GM12864 (cell line): ENCODE results near the gene TPRN.

Experiments
- DNase-seq: peaks from one replicate; pipeline ENCODE4 v3.0.0-alpha.2; 2011; ENCODE audit warnings: low read depth
- H3K4me3 ChIP-seq: 2 replicates; pipeline ENCODE4 v1.5.1; 2011; ENCODE audit warnings: mild to moderate bottlenecking, low read depth, low read length, control low read depth
- TF ChIP-seq, protein P1 (sequence below): IDR thresholded peaks from 2 replicates; pipeline ENCODE4 v1.5.1; 2011; ENCODE audit warnings: low read depth, mild to moderate bottlenecking, moderate library complexity, low read length, control low read depth, inconsistent platforms; ENCODE audit errors: missing control alignments

The TPRN gene

GRCh38 chr9:137147793-137148160 lies 52.8 kb downstream of the TPRN start:
- H3K4me3 ChIP-seq: no peak overlapping the region
- TF ChIP-seq, protein P1, sequence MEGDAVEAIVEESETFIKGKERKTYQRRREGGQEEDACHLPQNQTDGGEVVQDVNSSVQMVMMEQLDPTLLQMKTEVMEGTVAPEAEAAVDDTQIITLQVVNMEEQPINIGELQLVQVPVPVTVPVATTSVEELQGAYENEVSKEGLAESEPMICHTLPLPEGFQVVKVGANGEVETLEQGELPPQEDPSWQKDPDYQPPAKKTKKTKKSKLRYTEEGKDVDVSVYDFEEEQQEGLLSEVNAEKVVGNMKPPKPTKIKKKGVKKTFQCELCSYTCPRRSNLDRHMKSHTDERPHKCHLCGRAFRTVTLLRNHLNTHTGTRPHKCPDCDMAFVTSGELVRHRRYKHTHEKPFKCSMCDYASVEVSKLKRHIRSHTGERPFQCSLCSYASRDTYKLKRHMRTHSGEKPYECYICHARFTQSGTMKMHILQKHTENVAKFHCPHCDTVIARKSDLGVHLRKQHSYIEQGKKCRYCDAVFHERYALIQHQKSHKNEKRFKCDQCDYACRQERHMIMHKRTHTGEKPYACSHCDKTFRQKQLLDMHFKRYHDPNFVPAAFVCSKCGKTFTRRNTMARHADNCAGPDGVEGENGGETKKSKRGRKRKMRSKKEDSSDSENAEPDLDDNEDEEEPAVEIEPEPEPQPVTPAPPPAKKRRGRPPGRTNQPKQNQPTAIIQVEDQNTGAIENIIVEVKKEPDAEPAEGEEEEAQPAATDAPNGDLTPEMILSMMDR: no peak
- DNase-seq: no peak

- DNase-seq: no peak
- TF ChIP-seq, protein P1: no peak
- no peak overlapping the region for H3K4me3 ChIP-seq
Observed at GRCh38 chr9:137147091-137147792, 53.3 kb downstream of the TPRN start.

- H3K4me3 ChIP-seq: no peak overlapping the region
- TF ChIP-seq, protein P1: no peak
- DNase-seq: no peak
Observed at GRCh38 chr9:137146527-137146918, 54.0 kb downstream of the TPRN start.

DNA sequence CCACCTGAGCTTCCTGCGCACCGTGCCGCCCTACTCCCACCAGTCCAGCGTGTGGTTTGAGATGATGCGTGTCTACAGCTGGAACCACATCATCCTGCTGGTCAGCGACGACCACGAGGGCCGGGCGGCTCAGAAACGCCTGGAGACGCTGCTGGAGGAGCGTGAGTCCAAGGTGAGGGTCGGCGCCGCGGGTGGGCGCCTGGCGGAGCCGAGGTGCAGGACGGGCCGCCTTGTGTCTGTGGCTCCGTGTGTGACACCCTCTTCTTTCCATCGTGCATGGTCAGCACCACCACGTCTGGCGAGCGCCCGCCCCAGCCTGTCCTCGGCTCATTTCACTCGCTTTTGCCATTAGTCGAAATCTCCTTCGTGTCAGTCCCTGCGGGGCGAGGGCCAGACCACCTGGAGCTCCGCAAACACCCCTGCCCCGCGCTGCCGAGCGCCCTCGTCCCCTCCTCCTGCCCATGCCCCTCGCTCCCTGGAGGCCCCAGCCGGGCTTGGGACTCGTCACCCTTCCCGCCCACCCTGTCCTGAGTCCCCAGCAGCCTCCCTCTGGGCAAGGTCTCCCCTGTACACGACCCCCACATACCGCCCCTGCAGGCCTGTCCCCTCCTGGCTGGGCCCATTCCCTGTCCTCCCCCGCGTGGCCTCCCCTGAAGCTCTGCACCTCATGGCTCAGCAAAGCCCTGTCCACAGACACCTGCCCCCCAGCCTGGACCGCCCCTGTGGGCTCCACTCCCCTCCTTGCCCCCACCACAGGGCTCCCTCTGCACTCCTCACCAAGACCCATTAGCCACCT lies 54.6 kb downstream of the TPRN start:
- no peak overlapping the region for H3K4me3 ChIP-seq
- no peak for DNase-seq
- TF ChIP-seq, protein P1: no peak

DNA sequence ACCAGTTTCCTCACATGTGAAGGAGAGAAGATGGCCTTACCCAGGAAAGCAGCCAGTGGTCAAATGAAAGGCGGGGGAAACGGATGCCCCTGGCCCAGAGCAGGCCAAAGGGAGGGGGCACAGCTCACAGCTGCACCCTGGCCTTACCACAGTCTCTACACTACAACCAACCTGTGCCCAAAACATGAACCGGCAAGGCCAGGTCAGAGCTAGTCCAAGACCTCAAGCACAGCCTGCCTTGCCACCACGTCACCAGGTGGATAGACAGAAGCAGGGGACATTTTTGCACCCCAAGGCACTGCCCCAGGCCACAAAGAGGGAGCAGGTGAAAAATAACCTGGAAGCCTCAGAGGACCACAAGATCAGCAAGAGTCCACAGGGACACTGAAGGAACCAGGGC lies 57.1 kb downstream of the TPRN start:
- H3K4me3 ChIP-seq: no peak overlapping the region
- TF ChIP-seq, protein P1: no peak
- DNase-seq: no peak

DNA sequence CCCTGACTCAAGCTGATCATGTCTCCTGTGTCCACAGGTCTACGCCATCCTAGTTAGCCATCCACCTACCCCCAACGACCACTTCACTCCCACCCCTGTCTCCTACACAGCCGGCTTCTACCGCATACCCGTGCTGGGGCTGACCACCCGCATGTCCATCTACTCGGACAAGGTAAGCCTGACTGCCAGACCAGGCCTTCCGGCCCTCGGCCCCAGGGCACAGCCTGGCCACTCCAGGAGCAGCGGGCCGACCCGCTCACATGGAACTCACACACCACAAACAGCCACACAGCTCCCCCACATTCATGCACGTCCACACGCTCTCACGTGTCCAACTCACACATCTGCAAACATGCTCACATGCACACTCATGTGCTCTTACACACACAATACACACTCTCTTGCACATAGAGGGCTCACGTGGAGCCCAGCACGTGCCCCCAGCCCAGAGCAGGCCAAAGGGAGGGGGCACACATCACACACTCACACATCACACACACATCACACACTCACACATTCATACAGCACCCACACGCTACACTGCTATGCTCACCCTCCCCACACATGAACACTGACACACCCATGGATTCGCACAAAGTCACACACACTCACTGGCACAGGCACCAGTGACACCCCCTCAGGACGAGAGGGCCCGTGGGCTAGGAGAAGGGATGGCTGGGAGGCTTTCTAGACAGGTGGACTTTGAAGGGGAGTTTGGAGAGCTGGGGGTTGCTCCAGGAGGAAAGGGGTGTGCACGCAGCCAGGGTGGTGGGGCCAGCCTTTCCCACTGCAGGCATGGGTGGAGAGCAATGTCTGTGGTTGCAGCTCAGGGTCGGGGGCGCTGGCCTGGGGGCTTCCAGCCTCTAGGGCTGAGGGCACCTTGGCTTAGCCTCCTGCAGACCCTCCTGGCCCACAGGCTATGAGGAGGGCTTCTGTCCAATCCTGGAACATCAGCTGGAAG lies 58.3 kb downstream of the TPRN start:
- DNase-seq: no peak
- no peak overlapping the region for H3K4me3 ChIP-seq
- TF ChIP-seq, protein P1: no peak
